T-helper 2 cell treated with Interferon-gamma antibody and Interleukin-4, amounts not matched to agents 100 ng/mL and 5 ng/mL, for 36 hours (primary cell): ENCODE data around the gene MREG. TPM values are rescaled to one million over a fixed set of nuclear protein-coding genes. Genes with fewer than 3 reads are reported as not detected.
"Not testable (repeated sequence)": the region's sequence is repeated elsewhere in the genome, so short reads cannot be mapped to it uniquely, and the experiment has no call there.

Source experiments
- intact Hi-C: fragments of 100-400 bp; cut with micrococcal nuclease; formaldehyde crosslinking; loops from one replicate; pipeline ENCODE4 v1.15.1; 2023
- total RNA-seq: library from RNA; stranded (reverse); gene quantifications from 2 replicates; pipeline ENCODE4 v1.2.3, GENCODE V29; 2022

Gene MREG
- total RNA-seq, 1 donor from 2014 or later, result 9.0 TPM

GRCh38 chr2:215998636-215999035 is 14.7 kb downstream of the MREG start:
- intact Hi-C loops, result no loop called here

GRCh38 chr2:215997219-215997618 is 16.1 kb downstream of the MREG start:
- intact Hi-C loops, result no loop called here

DNA sequence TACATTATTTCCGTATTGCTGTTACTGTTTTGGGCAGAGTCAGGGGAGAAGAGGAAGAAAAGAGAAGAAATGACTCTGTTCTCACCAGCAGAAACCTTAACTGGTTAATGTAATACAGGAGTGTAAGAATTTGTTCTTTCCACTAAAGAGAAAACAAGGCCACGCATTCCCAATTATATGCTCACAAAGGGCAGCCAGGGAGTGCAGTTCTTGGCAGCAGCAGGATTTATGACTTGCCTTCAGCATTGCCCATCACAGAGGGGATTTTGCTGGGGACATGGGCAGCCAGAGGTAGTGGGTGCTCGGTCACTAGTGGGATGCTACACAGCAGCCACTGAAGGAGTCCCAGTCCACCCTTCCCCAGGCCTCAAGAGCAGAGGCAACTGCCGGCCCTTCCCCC is 18.4 kb downstream of the MREG start:
- intact Hi-C loops, result no loop called here

DNA sequence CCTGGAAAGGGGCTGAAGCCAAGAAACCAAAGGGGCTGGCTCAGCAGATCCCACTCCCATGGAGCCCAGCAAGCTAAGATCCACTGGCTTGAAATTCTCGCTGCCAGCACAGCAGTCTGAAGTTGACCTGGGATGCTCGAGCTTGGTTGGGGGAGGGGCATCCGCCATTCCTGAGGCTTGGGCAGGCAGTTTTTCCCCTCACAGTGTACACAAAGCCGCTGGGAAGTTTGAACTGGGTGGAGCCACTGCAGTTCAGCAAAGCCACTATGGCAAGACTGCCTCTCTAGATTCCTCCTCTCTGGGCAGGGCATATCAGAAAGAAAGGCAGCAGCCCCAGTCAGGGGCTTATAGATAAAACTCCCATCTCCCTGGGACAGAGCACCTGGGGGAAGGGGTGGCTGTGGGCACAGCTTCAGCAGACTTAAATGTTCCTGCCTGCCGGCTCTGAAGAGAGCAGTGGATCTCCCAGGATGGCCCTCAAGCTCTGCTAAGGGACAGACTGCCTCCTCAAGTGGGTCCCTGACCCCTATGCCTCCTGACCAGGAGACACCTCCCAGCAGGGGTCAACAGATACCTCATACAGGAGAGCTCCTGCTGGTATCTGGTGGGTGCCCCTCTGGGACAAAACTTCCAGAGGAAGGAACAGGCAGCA is 24.7 kb downstream of the MREG start:
- intact Hi-C loops, result not testable (repeated sequence)

DNA sequence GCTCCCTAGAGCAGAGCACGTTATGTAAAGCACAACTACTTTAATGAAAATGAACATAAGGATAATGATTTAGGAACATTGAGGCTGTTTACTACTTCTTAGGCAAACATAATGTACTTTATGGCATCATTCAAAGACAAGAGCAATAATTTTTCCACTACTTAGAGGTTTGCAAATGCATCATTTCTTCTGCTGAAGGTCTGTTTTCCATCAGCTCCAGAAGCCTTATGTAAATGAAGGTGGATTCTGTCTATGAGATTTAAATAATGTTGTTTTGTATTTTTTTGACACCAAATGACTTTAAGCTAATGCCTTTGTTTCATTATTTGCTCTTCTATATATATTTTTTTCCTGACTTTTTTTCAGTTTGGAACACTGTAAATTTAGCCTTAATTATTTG is 28.1 kb downstream of the MREG start:
- intact Hi-C loops, result no loop called here

GRCh38 chr2:215984661-215985060 is 28.7 kb downstream of the MREG start:
- intact Hi-C loops, result no loop called here

GRCh38 chr2:215983581-215984351 is 29.6 kb downstream of the MREG start:
- intact Hi-C loops, result no loop called here

DNA sequence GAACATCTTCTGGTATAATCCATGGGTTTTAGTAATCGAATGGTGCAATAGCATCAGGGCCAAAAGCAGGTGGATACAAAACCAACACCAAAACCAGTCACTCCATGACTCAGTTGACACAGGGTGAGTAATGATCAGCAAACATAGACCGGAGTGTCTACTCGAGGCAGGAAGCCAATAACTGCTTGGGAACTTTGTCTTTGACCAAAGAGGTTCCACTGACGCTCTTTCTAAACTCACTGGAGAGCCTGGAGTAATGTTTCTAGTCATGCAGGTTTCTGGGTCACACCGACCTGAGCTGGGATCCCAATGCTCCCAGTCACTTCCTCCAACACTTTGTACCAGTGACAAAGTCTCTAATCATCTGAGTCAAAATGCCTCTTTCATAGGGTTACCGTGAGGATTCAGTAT is 30.9 kb downstream of the MREG start:
- intact Hi-C loops, result no loop called here

- intact Hi-C loops, result no loop called here
These were observed 32.2 kb downstream of the MREG start for GRCh38 chr2:215981115-215981514.

- intact Hi-C loops, result loop anchor here (2.0 kb wide), 1 partner anchor 33 kb away; the partner anchor contains the start of gene MREG
These were observed 33.7 kb downstream of the MREG start for GRCh38 chr2:215979620-215980019.

- intact Hi-C loops, result no loop called here
These were observed 38.5 kb downstream of the MREG start for GRCh38 chr2:215974700-215975429.

DNA sequence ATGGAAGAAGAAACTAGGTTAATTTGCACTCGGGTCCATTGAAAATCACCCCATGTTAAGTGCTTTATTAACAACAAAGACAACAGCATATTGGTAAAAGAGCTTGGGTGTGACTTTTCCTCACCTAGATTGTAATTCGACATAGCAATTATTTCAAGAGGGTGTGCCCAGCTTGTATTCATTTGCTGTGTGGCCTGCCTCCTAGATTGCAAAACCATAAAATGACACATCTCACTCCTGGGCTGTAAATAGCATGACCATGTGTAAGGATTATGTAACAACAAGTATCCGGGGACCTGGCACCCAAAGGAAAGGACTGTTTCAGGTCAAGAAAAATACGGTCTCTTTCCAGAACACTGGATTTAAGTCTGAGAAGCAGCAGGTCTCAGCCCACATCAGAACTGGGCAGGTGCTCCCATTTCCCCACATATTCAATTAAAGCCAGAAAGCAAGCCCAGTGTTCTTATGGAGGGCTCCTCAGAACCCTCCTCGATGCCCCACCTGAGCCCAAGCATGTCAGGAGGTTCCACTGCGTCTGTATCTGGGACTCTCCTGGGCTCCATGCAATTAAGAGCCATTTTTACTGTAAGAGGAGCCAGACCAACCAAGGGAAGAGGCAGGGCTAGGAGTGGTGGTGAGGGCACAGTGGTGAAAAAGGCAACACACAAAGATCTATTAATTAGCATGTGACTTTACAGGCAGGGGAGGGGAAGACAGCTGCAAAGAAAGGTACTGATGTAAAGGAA is 39.2 kb downstream of the MREG start:
- intact Hi-C loops, result no loop called here

DNA sequence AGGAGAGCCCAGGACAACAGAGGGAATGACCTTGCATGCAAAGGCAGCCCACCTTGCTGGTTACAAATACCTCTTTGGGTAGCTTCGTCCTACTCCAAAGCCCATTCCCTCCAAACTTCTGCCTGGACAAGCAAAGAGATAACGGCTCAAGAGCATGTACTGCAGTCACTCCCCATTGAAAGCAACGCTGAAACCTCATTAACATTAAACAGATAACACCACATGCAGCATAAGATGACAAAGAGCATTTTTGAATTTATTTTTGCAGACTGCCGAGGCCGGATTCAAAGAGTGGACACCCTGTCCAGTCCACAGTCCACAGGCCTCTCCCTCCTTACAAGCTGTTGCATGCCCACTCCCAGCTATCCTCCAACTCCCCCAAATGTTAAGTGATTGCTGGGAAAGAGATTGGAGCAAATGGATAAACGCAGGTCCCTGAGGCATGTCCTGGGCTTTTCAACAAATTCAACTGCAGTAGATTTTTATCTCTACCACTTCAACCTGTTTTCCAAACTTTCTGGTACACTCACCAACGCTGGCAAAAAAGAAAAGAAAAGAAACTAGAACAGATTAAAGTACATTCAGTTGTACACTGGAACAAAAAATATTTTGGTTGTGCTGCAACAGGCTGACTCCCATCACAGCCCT is 40.1 kb downstream of the MREG start:
- intact Hi-C loops, result no loop called here

- intact Hi-C loops, result no loop called here
These were observed 41.7 kb downstream of the MREG start for GRCh38 chr2:215971671-215972070.

GRCh38 chr2:215970894-215971293 is 42.5 kb downstream of the MREG start:
- intact Hi-C loops, result not testable (repeated sequence)

DNA sequence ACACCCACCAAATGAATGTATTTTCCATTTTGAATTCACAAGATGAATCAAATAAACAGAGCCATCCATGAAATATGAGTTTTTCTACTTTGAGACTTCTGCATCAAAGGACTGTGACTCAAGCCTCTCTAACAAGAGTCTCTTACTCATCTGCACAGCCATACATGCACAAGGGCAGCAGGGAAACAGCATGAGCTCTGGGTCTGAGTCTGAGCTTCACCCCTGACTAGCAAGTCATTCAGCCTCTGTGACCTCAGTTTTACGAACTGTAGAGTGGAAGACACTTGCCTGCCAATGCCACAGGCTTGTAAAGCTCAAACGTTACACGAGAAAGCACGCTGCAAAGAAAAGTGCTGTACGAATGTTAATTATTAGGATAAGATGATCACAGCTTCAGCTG is 42.9 kb downstream of the MREG start:
- intact Hi-C loops, result no loop called here

DNA sequence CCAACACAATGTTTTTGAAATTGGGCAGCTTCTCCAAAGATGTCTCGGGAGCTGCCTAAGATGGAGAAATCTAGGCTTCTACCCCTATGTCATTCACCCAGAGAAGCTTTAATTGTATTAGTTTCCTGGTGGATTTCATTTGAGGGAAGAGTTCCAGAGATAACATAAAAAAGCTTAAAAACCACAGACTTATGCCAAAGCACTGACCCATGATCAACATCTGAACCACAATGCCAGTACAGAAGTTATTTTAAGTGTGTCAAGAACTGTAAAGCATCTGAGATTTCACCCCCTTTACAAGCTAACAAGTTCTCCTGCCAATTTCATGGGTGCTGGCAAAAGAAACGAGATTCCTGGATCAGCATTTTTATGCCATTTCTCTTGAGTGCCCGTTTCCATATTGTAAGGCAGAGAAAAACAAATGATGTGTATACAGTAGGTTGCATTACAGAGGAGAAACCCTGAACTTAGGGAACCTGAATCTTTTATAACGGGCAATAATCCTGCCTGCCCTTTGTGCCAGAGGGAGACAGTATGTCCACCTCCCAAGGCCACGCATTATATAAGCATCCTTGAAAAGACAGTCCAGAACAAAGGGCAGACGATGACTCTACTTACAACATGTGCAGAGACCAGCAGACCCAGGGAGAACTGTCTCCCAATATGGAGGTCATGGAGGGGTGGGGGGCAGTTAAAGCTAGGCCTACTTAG is 44.1 kb downstream of the MREG start:
- intact Hi-C loops, result no loop called here

DNA sequence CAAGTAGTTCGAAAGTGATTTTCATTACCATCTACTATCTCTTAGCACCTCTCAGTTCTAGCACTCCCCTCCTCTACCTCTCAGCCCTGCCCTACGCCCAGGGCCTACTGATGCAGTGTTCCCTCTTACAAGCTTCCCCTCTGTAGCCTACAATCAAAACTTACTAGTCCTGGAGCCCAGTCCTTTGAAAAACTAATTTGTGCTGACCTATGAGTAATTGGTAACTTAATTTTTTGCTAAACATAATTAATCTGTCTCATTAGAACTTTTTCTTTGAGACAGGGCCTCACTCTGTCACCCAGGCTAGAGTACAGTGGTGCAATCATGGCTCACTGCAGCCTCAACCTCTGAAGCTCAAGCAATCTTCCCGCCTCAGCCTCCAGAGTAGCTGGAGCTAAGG is 44.9 kb downstream of the MREG start:
- intact Hi-C loops, result no loop called here

- intact Hi-C loops, result no loop called here
These were observed 45.6 kb downstream of the MREG start for GRCh38 chr2:215967590-215968378.

- intact Hi-C loops, result no loop called here
These were observed 46.4 kb downstream of the MREG start for GRCh38 chr2:215966951-215967350.
